ENCODE data around the gene ARAP1. TPM values are rescaled to one million over a fixed set of nuclear protein-coding genes. Genes with fewer than 3 reads are reported as not detected.

The ARAP1 gene
- polyA plus RNA-seq, 3 donors, result 48.7 to 487 (median 79.0) TPM

- Histone ChIP-seq H3K27me3 (ENCODE audit: control insufficient read depth in 2 of 2, insufficient read depth in 2 of 2, low read length in 2 of 2) (peaks cover 7 to 21% of the 10 kb centered on the region in 2 donors), H3K4me1 (ENCODE audit: control insufficient read depth in 1 of 2, insufficient read depth in 2 of 2, low read length in 2 of 2) (no peaks in the 10 kb centered on the region), H4K20me1 (ENCODE audit: insufficient read depth, low read length) (peaks cover 100% of the 10 kb centered on the region), H3K9ac (ENCODE audit: insufficient read depth, low read length, poor library complexity, severe bottlenecking) (no peak overlapping the region), H3K4me3 (replicated peaks in 1 of 3; ENCODE audit: low read depth in 2 of 3, low read length in 3 of 3) (no peak overlapping the region), H2AFZ (ENCODE audit: insufficient read depth, low read depth, low read length, poor library complexity, severe bottlenecking) (no peak overlapping the region), H3K27ac (ENCODE audit: low read depth in 1 of 2, low read length in 2 of 2) (no peak overlapping the region), H3K79me2 (ENCODE audit: insufficient read depth, low read length) (no peaks in the 10 kb centered on the region), H3K4me2 (replicated peaks; ENCODE audit: extremely low read depth, low read length, poor library complexity, severe bottlenecking) (no peak overlapping the region), H3K9me3 (replicated peaks in 1 of 2; ENCODE audit: control insufficient read depth in 1 of 2, insufficient read depth in 1 of 2, low read length in 2 of 2) (no peaks in the 10 kb centered on the region), H3K36me3 (replicated peaks in 1 of 2; ENCODE audit: control insufficient read depth in 1 of 2, insufficient read depth in 2 of 2, low read length in 2 of 2) (peaks cover 44% of the 10 kb centered on the region in 2 donors)
- intact Hi-C loops (cut with micrococcal nuclease), result loop anchor here in 1 of 2 donors (2.0 to 10.0 kb wide), 2 partner anchors 210 to 492 kb away; no protein-coding TSS in a partner anchor
- peak overlapping the region in 1 of 7 donors; percentile 64 for H3K27ac Mint-ChIP-seq
- peaks cover 29 to 35% (median 33%) of the 10 kb centered on the region in 3 donors for H3K27me3 Mint-ChIP-seq (ENCODE audit: low read depth in 3 of 3)
- no peak for TF ChIP-seq CTCF (IDR thresholded peaks at IDR 0.05)
- H3K4me3 Mint-ChIP-seq, result no peak overlapping the region
- WGBS (ENCODE audit: insufficient coverage), result 52% methylated on average over 4 of the region's 5 CpGs
- peaks cover 8% of the 10 kb centered on the region for H3K4me1 Mint-ChIP-seq
- H3K36me3 Mint-ChIP-seq, result peaks cover 37 to 46% of the 10 kb centered on the region in 2 donors
- DNase-seq, result no peak
- H3K9me3 Mint-ChIP-seq, result peaks cover 0 to 4% (median 0%) of the 10 kb centered on the region in 7 donors
Observed at GRCh38 chr11:72682238-72682857, 69.9 kb downstream of the ARAP1 start.

GRCh38 chr11:72681226-72682153 is 70.7 kb downstream of the ARAP1 start:
- peaks cover 11% of the 10 kb centered on the region for H3K4me1 Mint-ChIP-seq
- peaks cover 0 to 8% (median 0%) of the 10 kb centered on the region in 7 donors for H3K9me3 Mint-ChIP-seq
- no peak overlapping the region for H3K4me2 ChIP-seq (replicated peaks; ENCODE audit: extremely low read depth, low read length, poor library complexity, severe bottlenecking)
- H3K36me3 ChIP-seq (replicated peaks in 1 of 2; ENCODE audit: control insufficient read depth in 1 of 2, insufficient read depth in 2 of 2, low read length in 2 of 2), result peaks cover 35 to 36% of the 10 kb centered on the region in 2 donors
- H3K79me2 ChIP-seq (ENCODE audit: insufficient read depth, low read length), result no peaks in the 10 kb centered on the region
- H2AFZ ChIP-seq (ENCODE audit: insufficient read depth, low read depth, low read length, poor library complexity, severe bottlenecking), result no peak overlapping the region
- no peak overlapping the region for H3K4me3 ChIP-seq (replicated peaks in 1 of 3; ENCODE audit: low read depth in 2 of 3, low read length in 3 of 3)
- H3K36me3 Mint-ChIP-seq, result peaks cover 28 to 37% of the 10 kb centered on the region in 2 donors
- H3K27ac ChIP-seq (ENCODE audit: low read depth in 1 of 2, low read length in 2 of 2), result no peak overlapping the region
- no peak overlapping the region for H3K9ac ChIP-seq (ENCODE audit: insufficient read depth, low read length, poor library complexity, severe bottlenecking)
- no peaks in the 10 kb centered on the region for H3K4me1 ChIP-seq (ENCODE audit: control insufficient read depth in 1 of 2, insufficient read depth in 2 of 2, low read length in 2 of 2)
- intact Hi-C loops (cut with micrococcal nuclease), result loop anchor here in 1 of 2 donors (2.0 to 10.0 kb wide), 2 partner anchors 209 to 493 kb away; no protein-coding TSS in a partner anchor
- peak overlapping the region in 1 of 2 donors; percentile 21 for H3K4me3 Mint-ChIP-seq
- no peaks in the 10 kb centered on the region for H3K9me3 ChIP-seq (replicated peaks in 1 of 2; ENCODE audit: control insufficient read depth in 1 of 2, insufficient read depth in 1 of 2, low read length in 2 of 2)
- no peak for DNase-seq
- 74% methylated on average over 16 of the region's 17 CpGs for WGBS (ENCODE audit: insufficient coverage)
- H3K27me3 ChIP-seq (ENCODE audit: control insufficient read depth in 2 of 2, insufficient read depth in 2 of 2, low read length in 2 of 2), result peaks cover 10 to 30% of the 10 kb centered on the region in 2 donors
- H3K27ac Mint-ChIP-seq, result peak overlapping the region in 1 of 7 donors; percentile 41
- peaks cover 37 to 44% (median 39%) of the 10 kb centered on the region in 3 donors for H3K27me3 Mint-ChIP-seq (ENCODE audit: low read depth in 3 of 3)
- H4K20me1 ChIP-seq (ENCODE audit: insufficient read depth, low read length), result peaks cover 100% of the 10 kb centered on the region
- no peak for TF ChIP-seq CTCF (IDR thresholded peaks at IDR 0.05)
